ENCODE data around the gene NIPA2. TPM values are rescaled to one million over a fixed set of nuclear protein-coding genes. Genes with fewer than 3 reads are reported as not detected.

NIPA2 gene
- total RNA-seq, 2 donors from 2014 or later: 59.1 to 65.9 TPM

DNA sequence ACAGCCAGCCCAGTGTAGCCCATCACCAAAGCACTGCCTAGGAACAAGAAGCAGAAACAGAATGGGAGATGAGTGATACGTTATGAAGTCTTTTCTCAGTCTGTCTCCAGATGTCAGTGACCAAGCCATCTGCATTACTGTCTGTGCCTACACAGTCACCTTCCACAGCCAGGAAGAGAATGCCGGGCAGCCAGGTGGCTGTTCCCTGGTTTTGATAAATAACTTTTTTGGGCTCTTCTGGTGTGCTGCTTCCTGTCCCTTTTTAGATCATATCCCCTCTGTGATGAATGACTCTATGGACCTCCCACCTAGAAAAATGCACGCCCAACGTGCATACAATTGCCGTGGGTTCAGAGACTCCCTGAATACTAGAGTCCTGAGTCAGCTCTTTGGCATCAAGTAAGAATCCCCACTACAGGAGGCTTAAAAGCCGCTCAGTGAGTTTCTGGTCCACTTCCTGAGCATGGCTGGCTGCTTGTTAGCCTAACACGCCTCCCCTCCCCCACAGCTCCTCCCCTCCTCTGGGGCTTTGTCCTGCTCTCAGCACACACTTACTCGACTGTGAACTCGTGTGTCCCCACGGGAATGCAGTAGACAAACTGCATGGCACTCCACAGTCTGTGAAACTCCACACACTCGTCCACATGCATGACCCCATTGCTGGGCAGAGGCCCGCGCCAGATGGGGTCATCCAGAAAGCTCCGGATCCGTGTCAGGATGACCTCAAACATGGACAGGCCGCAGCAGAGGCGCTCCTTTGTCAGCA, 34.7 kb downstream of the NIPA2 start:
- Mint-ChIP-seq H3K36me3 (ENCODE audit: insufficient read depth in 2 of 2) (peaks cover 0 to 8% of the 10 kb centered on the region in 2 donors), H3K4me3 (no peak overlapping the region), H3K27me3 (ENCODE audit: low read depth) (no peaks in the 10 kb centered on the region), H3K9me3 (no peaks in the 10 kb centered on the region), H3K4me1 (ENCODE audit: low read depth) (no peaks in the 10 kb centered on the region), H3K27ac (no peak overlapping the region)
- DNase-seq (no peak), ATAC-seq (replicated peaks in 1 of 2) (no peak)

DNA sequence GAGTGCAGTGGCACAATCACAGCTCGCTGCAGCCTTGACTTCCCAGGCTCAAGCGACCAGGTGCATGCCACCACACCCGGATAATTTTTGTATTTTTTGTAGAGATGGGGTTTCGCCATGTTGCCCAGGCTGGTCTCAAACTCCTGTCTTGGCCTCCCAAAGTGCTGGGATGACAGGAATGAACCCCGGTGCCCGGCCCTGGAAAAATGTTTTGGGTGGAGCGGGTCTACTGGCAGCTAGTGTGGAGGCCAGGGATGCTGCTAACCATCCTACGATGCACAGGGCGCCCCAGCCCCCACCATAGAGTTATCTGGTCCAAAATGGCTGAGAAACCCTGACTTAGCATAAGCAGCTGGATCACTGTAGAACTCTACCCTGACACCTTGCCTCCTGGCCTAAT, 35.4 kb downstream of the NIPA2 start:
- no peak for ATAC-seq (replicated peaks in 1 of 2)
- Mint-ChIP-seq H3K9me3 (no peaks in the 10 kb centered on the region), H3K4me1 (ENCODE audit: low read depth) (no peaks in the 10 kb centered on the region), H3K27ac (no peak overlapping the region), H3K36me3 (ENCODE audit: insufficient read depth in 2 of 2) (peaks cover 0 to 8% of the 10 kb centered on the region in 2 donors), H3K27me3 (ENCODE audit: low read depth) (no peaks in the 10 kb centered on the region), H3K4me3 (no peak overlapping the region)
- DNase-seq: no peak

DNA sequence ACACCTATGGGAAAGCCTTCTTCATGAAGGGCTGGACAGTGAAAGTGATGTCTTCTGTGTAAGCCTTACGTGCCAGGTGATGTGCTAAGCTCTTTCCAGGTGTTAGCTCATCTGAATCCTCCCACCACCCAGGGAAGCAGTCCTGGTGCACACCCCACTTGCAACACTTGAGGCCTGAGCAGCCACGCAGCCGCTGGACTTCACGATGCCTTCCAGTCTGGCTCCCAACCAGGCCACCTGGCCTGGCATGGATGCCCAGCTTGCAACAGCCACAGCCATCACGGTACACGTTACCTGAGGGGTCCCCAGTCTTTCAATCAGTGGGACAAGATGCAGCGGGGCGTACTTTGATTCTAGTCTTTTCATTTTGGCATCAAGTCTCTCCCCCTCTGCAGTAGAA, 35.8 kb downstream of the NIPA2 start:
- Mint-ChIP-seq H3K9me3 (no peaks in the 10 kb centered on the region), H3K4me3 (no peak overlapping the region), H3K36me3 (ENCODE audit: insufficient read depth in 2 of 2) (peaks cover 0 to 5% of the 10 kb centered on the region in 2 donors), H3K4me1 (ENCODE audit: low read depth) (no peaks in the 10 kb centered on the region), H3K27me3 (ENCODE audit: low read depth) (no peaks in the 10 kb centered on the region), H3K27ac (no peak overlapping the region)
- DNase-seq (no peak), ATAC-seq (replicated peaks in 1 of 2) (no peak)

DNA sequence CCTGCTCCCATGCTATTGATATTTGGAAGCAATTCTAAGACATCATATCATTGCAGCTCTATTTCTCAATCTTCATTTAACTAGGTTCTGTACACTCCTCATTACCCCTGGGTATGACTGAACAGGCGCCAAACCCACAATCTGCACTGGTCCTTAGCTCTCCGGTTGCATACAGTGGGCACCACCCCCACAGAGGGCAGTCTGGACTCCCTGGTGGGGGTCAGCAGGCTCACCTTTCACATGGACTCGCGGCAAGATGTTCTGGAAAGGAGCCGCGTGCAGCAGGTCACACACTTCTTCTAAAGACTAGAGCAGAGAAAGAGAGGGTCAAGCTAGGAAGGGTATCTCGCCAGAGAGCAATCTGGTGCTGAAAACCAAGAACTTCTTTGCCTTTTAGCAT, 36.5 kb downstream of the NIPA2 start:
- Mint-ChIP-seq H3K27ac (no peak overlapping the region), H3K4me3 (no peak overlapping the region), H3K9me3 (no peaks in the 10 kb centered on the region), H3K4me1 (ENCODE audit: low read depth) (no peaks in the 10 kb centered on the region), H3K27me3 (ENCODE audit: low read depth) (no peaks in the 10 kb centered on the region), H3K36me3 (ENCODE audit: insufficient read depth in 2 of 2) (peaks cover 0 to 4% of the 10 kb centered on the region in 2 donors)
- DNase-seq (no peak), ATAC-seq (replicated peaks in 1 of 2) (no peak)

DNA sequence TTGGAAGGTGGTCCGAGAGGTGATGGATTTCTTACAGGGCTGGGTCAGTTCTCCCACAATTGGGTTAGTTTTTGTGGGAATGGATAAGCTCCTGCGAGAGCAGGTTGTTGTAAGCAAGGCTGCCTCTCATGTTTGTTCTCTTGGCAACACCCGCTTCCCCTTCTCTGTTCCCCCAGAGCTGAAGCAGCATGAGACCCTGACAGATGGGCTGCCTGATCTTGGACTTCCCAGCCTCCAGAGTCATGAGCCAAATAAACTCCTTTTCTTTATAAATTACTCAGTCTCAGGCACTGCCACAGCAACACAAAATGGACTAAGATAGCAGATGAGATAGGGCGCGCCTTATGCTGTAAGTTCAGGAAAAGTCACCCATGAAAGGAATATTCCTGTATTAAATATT, 38.7 kb downstream of the NIPA2 start:
- H3K27me3 Mint-ChIP-seq (ENCODE audit: low read depth): no peaks in the 10 kb centered on the region
- H3K4me1 Mint-ChIP-seq (ENCODE audit: low read depth): no peaks in the 10 kb centered on the region
- peaks cover 0 to 1% of the 10 kb centered on the region in 2 donors for H3K36me3 Mint-ChIP-seq (ENCODE audit: insufficient read depth in 2 of 2)
- no peak overlapping the region for H3K27ac Mint-ChIP-seq
- no peaks in the 10 kb centered on the region for H3K9me3 Mint-ChIP-seq
- ATAC-seq (replicated peaks in 1 of 2) (no peak), DNase-seq (no peak)
- no peak overlapping the region for H3K4me3 Mint-ChIP-seq

DNA sequence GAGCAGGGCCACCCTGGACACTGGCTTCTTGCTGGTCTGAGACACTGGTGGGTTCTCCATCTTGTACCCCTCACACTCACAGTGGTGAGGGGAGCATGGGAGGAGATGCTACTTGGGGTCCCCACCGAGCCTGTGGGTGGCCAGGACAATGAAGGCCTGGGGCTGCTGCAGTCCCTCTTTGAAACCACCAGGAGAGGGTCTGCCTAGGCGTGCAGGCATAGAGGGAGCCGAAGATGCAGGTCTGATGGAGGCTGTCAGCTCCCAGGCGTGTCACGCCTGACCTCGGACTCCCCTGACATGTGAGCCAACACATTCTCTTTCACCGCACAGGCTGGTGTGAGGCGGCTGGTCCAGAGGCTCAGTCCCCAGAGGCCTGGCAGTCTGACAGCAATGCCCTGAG, 39.1 kb downstream of the NIPA2 start:
- no peak overlapping the region for H3K4me3 Mint-ChIP-seq
- peaks cover 0 to 1% of the 10 kb centered on the region in 2 donors for H3K36me3 Mint-ChIP-seq (ENCODE audit: insufficient read depth in 2 of 2)
- no peaks in the 10 kb centered on the region for H3K4me1 Mint-ChIP-seq (ENCODE audit: low read depth)
- H3K9me3 Mint-ChIP-seq: no peaks in the 10 kb centered on the region
- no peaks in the 10 kb centered on the region for H3K27me3 Mint-ChIP-seq (ENCODE audit: low read depth)
- DNase-seq (no peak), ATAC-seq (replicated peaks in 1 of 2) (no peak)
- no peak overlapping the region for H3K27ac Mint-ChIP-seq

DNA sequence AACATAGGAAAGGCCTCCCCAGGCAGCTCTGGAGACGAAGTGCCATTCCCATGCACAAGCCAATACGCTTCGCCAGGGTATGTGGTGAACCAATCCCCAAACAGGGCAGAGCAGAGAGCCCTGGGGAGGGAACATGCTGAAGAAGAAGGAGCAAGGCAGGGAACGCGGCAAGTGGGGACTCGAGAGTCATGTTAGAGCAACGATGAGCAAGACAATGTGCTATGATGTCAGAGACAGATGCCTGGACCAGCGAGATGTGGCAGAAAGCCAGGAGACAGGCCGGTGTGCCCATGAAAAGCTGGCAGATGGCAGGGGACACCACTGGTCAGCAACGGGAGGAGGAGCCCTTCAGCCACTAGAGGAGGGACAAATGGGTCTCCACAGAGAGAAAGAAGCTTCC, 39.6 kb downstream of the NIPA2 start:
- ATAC-seq (replicated peaks in 1 of 2) (no peak), DNase-seq (no peak)
- Mint-ChIP-seq H3K9me3 (no peaks in the 10 kb centered on the region), H3K4me1 (ENCODE audit: low read depth) (no peaks in the 10 kb centered on the region), H3K27ac (no peak overlapping the region), H3K27me3 (ENCODE audit: low read depth) (no peaks in the 10 kb centered on the region), H3K4me3 (no peak overlapping the region), H3K36me3 (ENCODE audit: insufficient read depth in 2 of 2) (peaks cover 0 to 1% of the 10 kb centered on the region in 2 donors)

DNA sequence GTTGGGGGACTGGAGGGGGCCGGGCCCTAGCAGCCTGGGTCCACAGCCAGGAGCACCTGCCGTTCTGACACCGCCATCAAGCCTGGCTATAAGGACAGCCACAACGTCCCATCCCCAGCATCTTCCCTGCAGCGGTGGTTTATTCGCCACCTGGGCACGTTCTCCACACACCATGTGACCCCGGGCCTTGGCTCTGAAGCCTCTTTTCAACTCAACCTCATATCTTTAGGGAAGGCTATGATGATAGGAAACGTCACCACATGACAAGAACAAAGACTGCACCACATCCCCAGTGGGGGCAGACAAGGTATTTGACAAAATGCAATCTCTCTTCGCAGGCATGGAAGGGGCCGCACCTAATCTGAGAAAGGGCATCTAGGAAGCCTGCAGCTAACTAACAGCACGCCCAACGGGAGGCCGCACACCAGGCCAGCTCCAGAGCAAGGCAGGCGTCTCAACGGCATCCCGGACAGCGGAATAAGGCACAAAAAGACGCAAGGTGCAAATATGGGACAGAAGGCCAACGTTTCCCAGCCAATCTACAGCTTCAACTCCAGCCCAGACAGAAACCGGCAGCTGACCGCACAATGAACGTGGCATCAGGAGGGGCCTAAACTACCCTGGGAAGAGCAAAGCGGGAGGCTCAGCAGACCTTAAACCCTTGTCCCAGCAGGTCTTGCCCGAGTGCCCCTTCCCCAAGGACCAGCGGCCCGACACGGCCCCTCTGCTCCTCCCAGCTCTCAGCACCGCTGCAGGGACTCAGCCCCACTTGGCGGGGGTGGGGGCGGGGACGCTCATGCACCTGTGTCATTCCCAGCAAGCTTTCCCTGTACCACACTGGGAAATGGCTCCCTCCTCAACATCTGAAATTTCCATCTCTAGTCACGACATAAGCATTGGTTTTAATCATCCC, 41.9 kb downstream of the NIPA2 start:
- ATAC-seq (replicated peaks in 1 of 2): no peak
- H3K4me3 Mint-ChIP-seq: no peak overlapping the region
- no peaks in the 10 kb centered on the region for H3K27me3 Mint-ChIP-seq (ENCODE audit: low read depth)
- H3K36me3 Mint-ChIP-seq (ENCODE audit: insufficient read depth in 2 of 2): peaks cover 0 to 1% of the 10 kb centered on the region in 2 donors
- H3K9me3 Mint-ChIP-seq: no peaks in the 10 kb centered on the region
- H3K27ac Mint-ChIP-seq: no peak overlapping the region
- DNase-seq: no peak
- no peaks in the 10 kb centered on the region for H3K4me1 Mint-ChIP-seq (ENCODE audit: low read depth)

DNA sequence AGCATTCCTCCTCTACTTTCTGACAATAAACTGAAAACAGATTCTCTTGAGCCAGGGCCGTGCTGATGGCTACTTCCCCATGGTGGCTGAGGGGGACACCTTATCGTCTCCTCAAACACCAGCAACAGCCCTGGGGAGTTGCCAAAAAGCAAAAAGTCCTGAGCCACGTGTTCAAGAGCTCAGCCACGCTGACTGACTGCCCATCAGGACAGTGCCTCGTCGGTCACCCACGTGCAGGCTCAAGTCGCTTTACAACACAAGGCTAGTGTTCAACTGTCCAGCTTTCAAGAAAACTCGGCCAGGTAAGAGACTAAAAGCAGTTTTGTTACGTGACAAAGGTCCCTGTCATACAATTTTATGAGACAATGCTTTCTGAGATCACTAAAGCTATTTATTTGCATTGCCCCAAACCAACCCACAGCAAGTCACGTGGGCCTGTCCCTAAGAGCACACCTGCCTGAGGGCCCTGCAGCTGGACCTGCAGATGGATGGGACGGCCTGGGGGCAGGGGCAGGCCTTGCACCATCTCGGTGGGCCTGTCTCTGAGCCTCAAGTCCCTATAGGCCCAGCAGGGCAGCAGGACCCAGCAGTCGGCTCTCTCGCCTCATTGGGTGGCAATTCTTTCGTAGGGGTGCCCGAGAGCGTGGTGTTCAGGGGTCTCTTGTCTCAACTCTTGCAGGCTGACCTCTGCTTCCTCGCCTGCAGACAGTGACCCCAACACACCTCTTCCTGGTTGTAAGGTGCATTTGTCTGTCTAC, 42.7 kb downstream of the NIPA2 start:
- DNase-seq (no peak), ATAC-seq (replicated peaks in 1 of 2) (no peak)
- Mint-ChIP-seq H3K4me3 (no peak overlapping the region), H3K27me3 (ENCODE audit: low read depth) (no peaks in the 10 kb centered on the region), H3K4me1 (ENCODE audit: low read depth) (no peaks in the 10 kb centered on the region), H3K36me3 (ENCODE audit: insufficient read depth in 2 of 2) (peaks cover 0 to 1% of the 10 kb centered on the region in 2 donors), H3K9me3 (no peaks in the 10 kb centered on the region), H3K27ac (no peak overlapping the region)

DNA sequence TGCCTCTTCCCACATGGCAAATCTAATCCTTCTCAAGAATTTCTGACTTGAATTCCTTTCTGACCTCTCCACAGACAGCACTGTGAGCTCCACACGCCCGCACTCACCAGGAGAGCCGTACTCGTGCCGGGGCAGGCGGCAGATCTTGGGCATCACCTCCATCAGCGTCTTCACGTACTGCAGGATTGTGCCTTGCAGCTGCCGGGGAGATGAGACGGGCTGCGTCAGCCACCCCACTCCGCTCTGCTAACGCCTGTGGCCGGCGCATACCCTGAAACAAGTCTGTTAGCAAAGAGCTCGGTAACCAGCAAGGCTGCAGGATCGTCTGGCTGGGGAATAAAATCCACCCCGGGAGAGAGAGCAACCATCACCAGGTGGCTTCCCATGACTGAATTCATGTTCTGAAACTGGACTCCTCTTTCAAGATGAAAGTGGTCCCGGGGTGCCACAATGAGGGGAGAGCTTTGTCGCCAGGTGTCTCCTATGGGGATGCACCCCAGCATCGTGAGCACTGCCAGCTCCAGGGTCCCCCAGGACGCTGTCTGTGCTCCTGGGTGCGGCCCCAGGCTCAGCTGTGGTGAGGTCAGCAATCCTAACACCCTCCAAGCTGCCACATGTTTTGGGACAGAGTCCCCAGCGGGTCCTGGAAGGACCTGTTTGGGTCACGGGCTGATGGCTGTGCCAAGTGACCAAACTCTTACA, 43.4 kb downstream of the NIPA2 start:
- DNase-seq (no peak), ATAC-seq (replicated peaks in 1 of 2) (no peak)
- Mint-ChIP-seq H3K27me3 (ENCODE audit: low read depth) (no peaks in the 10 kb centered on the region), H3K9me3 (no peaks in the 10 kb centered on the region), H3K4me3 (no peak overlapping the region), H3K36me3 (ENCODE audit: insufficient read depth in 2 of 2) (peaks cover 0 to 1% of the 10 kb centered on the region in 2 donors), H3K27ac (no peak overlapping the region), H3K4me1 (ENCODE audit: low read depth) (no peaks in the 10 kb centered on the region)

DNA sequence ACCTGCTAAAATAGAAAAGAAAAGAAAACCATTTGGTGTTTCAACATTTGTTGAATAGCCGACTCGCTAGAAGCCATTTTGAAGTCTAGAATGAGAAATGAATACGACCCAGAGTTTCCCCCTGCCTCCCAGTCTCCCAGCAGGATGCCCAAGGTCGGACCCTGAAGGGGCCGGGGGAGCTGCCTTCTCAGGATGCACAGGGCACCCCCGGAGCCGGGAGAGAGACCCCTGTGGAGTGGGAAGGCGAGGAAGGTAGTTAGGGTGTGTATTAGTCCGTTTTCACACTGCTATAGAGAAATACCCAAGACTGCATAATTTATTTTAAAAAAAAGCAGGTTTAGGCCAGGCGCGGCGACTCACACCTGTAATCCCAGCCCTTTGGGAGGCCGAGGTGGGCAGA, 44.7 kb downstream of the NIPA2 start:
- DNase-seq (no peak), ATAC-seq (replicated peaks in 1 of 2) (no peak)
- Mint-ChIP-seq H3K27ac (no peak overlapping the region), H3K36me3 (ENCODE audit: insufficient read depth in 2 of 2) (no peaks in the 10 kb centered on the region), H3K4me3 (no peak overlapping the region), H3K27me3 (ENCODE audit: low read depth) (no peaks in the 10 kb centered on the region), H3K9me3 (no peaks in the 10 kb centered on the region), H3K4me1 (ENCODE audit: low read depth) (no peaks in the 10 kb centered on the region)

DNA sequence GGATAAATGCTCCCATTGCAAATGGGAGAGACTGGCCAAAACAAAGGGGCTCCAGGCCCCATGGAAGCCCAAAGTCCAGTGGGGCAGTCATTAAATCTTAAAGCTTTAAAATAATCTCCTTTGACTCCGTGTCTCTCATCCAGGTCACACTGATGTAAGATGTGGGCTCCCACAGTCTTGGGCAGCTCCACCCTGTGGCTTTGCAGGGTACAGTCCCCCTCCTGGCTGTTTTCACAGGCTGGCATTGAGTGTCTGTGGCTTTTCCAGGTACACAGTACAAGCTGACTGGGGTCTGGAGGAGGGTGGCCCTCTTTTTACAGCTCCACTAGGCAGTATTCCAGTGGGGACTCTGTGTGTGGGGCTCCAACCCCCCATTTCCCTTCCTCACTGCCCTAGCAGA, 45.9 kb downstream of the NIPA2 start:
- DNase-seq (peak in 1 of 2 donors; percentile 5), ATAC-seq (replicated peaks in 1 of 2) (no peak)
- Mint-ChIP-seq H3K9me3 (no peaks in the 10 kb centered on the region), H3K4me1 (ENCODE audit: low read depth) (no peaks in the 10 kb centered on the region), H3K36me3 (ENCODE audit: insufficient read depth in 2 of 2) (no peaks in the 10 kb centered on the region), H3K27me3 (ENCODE audit: low read depth) (no peaks in the 10 kb centered on the region), H3K27ac (no peak overlapping the region), H3K4me3 (no peak overlapping the region)
